Hepatocyte (in vitro differentiated cells): ENCODE measurements around the gene ZBTB44. TPM values are rescaled to one million over a fixed set of nuclear protein-coding genes. Genes with fewer than 3 reads are reported as not detected.

ENCODE experiments used
- DNase-seq: peaks from one replicate; pipeline ENCODE4 v3.0.0-alpha.2; 2016; ENCODE audit warnings: low spot score
- H2AFZ ChIP-seq: fragments of 200-600 bp; sonication (generic); 2 replicates; pipeline ENCODE4 v1.6.0; 2016; ENCODE audit warnings: antibody characterized with exemption, mild to moderate bottlenecking
- H3K27ac ChIP-seq: fragments of 200-600 bp; sonication (generic); 2 replicates; pipeline ENCODE4 v1.5.1; 2016; ENCODE audit warnings: mild to moderate bottlenecking
- H3K27me3 ChIP-seq: fragments of 200-600 bp; sonication (generic); 2 replicates; pipeline ENCODE4 v1.6.1; 2016
- H3K36me3 ChIP-seq: fragments of 200-600 bp; sonication (generic); replicated peaks from 2 replicates; pipeline ENCODE4 v1.5.1; 2016; ENCODE audit warnings: low read depth; ENCODE audit not compliant: insufficient read depth
- H3K4me1 ChIP-seq: fragments of 200-600 bp; sonication (generic); 2 replicates; pipeline ENCODE4 v1.5.1; 2016; ENCODE audit warnings: mild to moderate bottlenecking, moderate library complexity; ENCODE audit not compliant: insufficient read depth
- H3K4me2 ChIP-seq: fragments of 200-600 bp; sonication (generic); 2 replicates; pipeline ENCODE4 v1.6.0; 2016
- H3K4me3 ChIP-seq: fragments of 200-600 bp; sonication (generic); 2 replicates; pipeline ENCODE4 v1.5.1; 2016; ENCODE audit warnings: mild to moderate bottlenecking
- H3K79me2 ChIP-seq: fragments of 200-600 bp; sonication (generic); 2 replicates; pipeline ENCODE4 v1.6.0; 2017; ENCODE audit warnings: mild to moderate bottlenecking
- H3K9me2 ChIP-seq: fragments of 200-600 bp; sonication (generic); replicated peaks from 2 replicates; pipeline ENCODE4 v1.6.0; 2017; ENCODE audit warnings: mild to moderate bottlenecking; ENCODE audit not compliant: insufficient read depth
- H3K9me3 ChIP-seq: fragments of 200-600 bp; sonication (generic); 2 replicates; pipeline ENCODE4 v1.5.1; 2016; ENCODE audit warnings: low read depth, mild to moderate bottlenecking
- H4K20me1 ChIP-seq: fragments of 200-600 bp; sonication (generic); 2 replicates; pipeline ENCODE4 v1.6.0; 2016; ENCODE audit warnings: mild to moderate bottlenecking; ENCODE audit not compliant: insufficient read depth, poor library complexity, severe bottlenecking
- CTCF ChIP-seq: fragments of 200-600 bp; sonication (generic); IDR thresholded peaks from 2 replicates; pipeline ENCODE4 v1.5.1; 2016; ENCODE audit warnings: antibody characterized with exemption, mild to moderate bottlenecking; ENCODE audit not compliant: poor library complexity
- EZH2 ChIP-seq: fragments of 200-600 bp; sonication (generic); IDR thresholded peaks from 2 replicates; pipeline ENCODE4 v1.6.1; 2016; ENCODE audit warnings: antibody characterized with exemption, mild to moderate bottlenecking, borderline replicate concordance
- EZH2phosphoT487 ChIP-seq: fragments of 200-600 bp; sonication (generic); IDR thresholded peaks from one replicate; pipeline ENCODE4 v1.6.1; 2018; ENCODE audit warnings: antibody characterized with exemption, mild to moderate bottlenecking, low read depth, moderate library complexity; ENCODE audit not compliant: unreplicated experiment, severe bottlenecking
- WGBS: methylation state at CpG from one replicate; pipeline ENCODE4 v1.1.6; 2016; ENCODE audit warnings: low lambda C conversion rate; ENCODE audit errors: missing lambda C conversion rate; 5-methylcytosine and 5-hydroxymethylcytosine counted together
- polyA plus RNA-seq: library from polyadenylated mRNA; unstranded; fragments of >200 nt; fragmentation: Nextera tagmentation; extraction: Ambion mirVana; gene quantifications from 2 replicates; pipeline ENCODE4 v1.2.1, GENCODE V29; 2016
- total RNA-seq: library from RNA; depleted of rRNA; stranded (reverse); fragments of >200 nt; gene quantifications from 2 replicates; pipeline ENCODE4 v1.2.3, GENCODE V29; 2014

ZBTB44 gene
- total and polyA plus RNA-seq, 2 experiments from 2014 or later = 7.3 to 53.8 TPM

GRCh38 chr11:130209128-130209932, 105.4 kb downstream of the ZBTB44 start:
- no peaks in the 10 kb centered on the region for H3K36me3 ChIP-seq

GRCh38 chr11:130208241-130209127, 106.2 kb downstream of the ZBTB44 start:
- peaks cover 3% of the 10 kb centered on the region for H3K4me1 ChIP-seq
- H3K36me3 ChIP-seq = no peaks in the 10 kb centered on the region
- no peak overlapping the region for H2AFZ ChIP-seq
- no peaks in the 10 kb centered on the region for H3K27me3 ChIP-seq
- no peak overlapping the region for H3K27ac ChIP-seq
- no peaks in the 10 kb centered on the region for H3K9me2 ChIP-seq
- H3K4me3 ChIP-seq = no peak overlapping the region
- H3K9me3 ChIP-seq = no peaks in the 10 kb centered on the region
- no peak for TF ChIP-seq EZH2phosphoT487
- no peak for TF ChIP-seq EZH2
- TF ChIP-seq CTCF = no peak
- 96% methylated on average over 45 of the region's 45 CpGs for WGBS
- no peaks in the 10 kb centered on the region for H3K79me2 ChIP-seq
- H3K4me2 ChIP-seq = no peak overlapping the region
- no peaks in the 10 kb centered on the region for H4K20me1 ChIP-seq
- no peak for DNase-seq

More at GRCh38 chr11:130209128-130209932, 105.4 kb downstream of the ZBTB44 start:
- H3K79me2 ChIP-seq = no peaks in the 10 kb centered on the region
- TF ChIP-seq EZH2phosphoT487 = no peak
- TF ChIP-seq CTCF = no peak
- no peak for TF ChIP-seq EZH2
- no peak overlapping the region for H3K4me3 ChIP-seq
- H3K9me3 ChIP-seq = no peaks in the 10 kb centered on the region
- WGBS = 96% methylated on average over 52 of the region's 53 CpGs
- no peak overlapping the region for H2AFZ ChIP-seq
- no peak overlapping the region for H3K4me2 ChIP-seq
- H4K20me1 ChIP-seq = no peaks in the 10 kb centered on the region
- H3K4me1 ChIP-seq = peaks cover 3% of the 10 kb centered on the region
- no peak overlapping the region for H3K27ac ChIP-seq
- no peaks in the 10 kb centered on the region for H3K9me2 ChIP-seq
- no peak for DNase-seq
- H3K27me3 ChIP-seq = no peaks in the 10 kb centered on the region

DNA sequence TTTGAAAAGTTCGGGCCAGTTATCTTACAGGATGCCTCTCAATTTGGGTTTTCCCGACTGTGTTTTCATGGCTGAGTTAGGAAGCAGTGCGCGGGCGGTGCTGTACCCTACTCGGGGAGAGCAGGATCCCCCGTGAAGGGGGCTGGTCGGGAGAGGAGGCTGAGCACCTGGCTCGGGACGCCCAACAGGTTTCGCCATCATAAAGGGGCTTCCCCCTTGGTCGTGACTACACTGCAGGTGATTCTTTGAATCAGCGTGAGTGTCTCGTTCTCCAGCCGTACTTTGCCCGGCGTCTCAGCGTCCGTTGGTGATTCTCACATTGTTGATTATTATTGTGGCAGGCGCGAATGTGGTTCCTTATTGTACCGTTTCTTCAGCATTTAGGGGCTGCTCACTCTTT, 108.6 kb downstream of the ZBTB44 start:
- DNase-seq = no peak
- no peaks in the 10 kb centered on the region for H4K20me1 ChIP-seq
- no peaks in the 10 kb centered on the region for H3K9me3 ChIP-seq
- no peak overlapping the region for H2AFZ ChIP-seq
- no peaks in the 10 kb centered on the region for H3K36me3 ChIP-seq
- H3K79me2 ChIP-seq = no peaks in the 10 kb centered on the region
- no peak overlapping the region for H3K27ac ChIP-seq
- no peaks in the 10 kb centered on the region for H3K27me3 ChIP-seq
- WGBS = 93% methylated on average over 22 of the region's 22 CpGs
- no peaks in the 10 kb centered on the region for H3K4me1 ChIP-seq
- H3K4me3 ChIP-seq = no peak overlapping the region
- TF ChIP-seq EZH2 (no peak), CTCF (no peak), EZH2phosphoT487 (no peak)
- H3K9me2 ChIP-seq = no peaks in the 10 kb centered on the region
- no peak overlapping the region for H3K4me2 ChIP-seq
